Activated naive CD4-positive, alpha-beta T cell treated with anti-CD3 and anti-CD28 coated beads, Interleukin-2, amount 50 U/mL, for 16 hours (primary cell): ENCODE measurements around the gene SLC15A4.

Experiments used
- DNase-seq: peaks from one replicate; pipeline ENCODE4 v3.0.0-alpha.2; 2020

SLC15A4 gene

DNA sequence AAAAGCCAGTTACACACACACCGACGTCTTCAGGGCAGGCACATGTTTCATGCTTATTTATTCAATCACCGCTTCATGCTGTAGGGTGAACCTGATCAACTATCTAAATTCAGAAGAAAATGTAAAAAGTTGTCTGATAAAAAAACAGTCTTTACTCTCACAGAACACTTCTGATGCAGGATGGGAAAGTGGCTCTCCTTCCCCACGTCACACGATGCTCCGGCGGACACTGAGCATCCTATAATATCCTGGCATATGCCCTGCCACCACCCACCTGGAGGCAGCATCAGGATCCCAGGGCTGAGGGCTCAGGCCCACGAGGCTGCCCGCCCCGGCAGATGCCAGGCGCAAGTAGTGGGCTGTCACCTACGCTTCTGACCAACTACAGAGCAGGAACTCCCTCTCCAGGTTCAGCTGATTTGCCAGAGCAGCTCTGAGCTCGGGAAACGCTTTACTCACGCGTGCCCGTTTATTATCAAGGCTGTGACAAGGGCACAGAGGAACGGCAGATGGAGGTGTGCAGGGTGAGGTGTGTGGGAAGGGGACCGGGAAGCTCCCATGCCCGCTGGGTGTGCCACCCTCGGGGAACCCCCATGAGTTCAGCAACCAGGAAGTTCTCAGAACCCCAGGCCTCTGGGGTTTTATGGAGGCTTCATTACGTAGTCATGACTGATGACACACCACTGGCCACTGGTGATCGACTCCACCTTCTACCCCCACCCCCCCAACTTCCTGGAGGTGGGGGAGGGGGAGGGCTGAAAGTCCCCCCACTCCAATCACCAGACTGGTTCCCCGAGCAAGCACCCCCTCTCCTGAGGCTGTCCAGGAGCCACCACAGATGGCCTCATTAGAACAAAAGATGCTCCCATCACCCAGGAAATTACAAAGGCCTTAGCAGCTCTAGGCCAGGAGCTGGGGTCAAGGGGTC is 32.1 kb downstream of the SLC15A4 start:
- DNase-seq, result no peak

GRCh38 chr12:128790653-128791373 is 32.9 kb downstream of the SLC15A4 start:
- DNase-seq, result no peak

DNA sequence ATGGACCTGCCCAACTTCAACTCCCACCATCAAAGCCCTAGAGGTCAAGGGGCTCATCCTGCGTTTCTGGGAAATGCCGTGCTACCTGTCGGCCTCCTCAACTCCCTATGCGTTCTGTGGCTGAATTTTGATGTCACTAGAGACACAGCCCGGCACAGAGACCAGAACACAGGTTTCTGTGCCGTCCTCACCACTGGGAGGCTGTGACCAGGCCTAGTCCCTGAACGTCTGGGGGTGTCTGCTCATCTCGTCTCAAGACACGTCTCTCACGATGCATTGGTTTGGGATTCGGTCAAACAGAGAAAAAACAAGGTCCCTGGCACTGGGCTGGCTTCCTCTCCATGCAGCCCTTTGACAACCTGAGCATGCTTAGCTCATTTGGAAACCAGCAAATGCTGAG is 33.5 kb downstream of the SLC15A4 start:
- DNase-seq, result no peak

DNA sequence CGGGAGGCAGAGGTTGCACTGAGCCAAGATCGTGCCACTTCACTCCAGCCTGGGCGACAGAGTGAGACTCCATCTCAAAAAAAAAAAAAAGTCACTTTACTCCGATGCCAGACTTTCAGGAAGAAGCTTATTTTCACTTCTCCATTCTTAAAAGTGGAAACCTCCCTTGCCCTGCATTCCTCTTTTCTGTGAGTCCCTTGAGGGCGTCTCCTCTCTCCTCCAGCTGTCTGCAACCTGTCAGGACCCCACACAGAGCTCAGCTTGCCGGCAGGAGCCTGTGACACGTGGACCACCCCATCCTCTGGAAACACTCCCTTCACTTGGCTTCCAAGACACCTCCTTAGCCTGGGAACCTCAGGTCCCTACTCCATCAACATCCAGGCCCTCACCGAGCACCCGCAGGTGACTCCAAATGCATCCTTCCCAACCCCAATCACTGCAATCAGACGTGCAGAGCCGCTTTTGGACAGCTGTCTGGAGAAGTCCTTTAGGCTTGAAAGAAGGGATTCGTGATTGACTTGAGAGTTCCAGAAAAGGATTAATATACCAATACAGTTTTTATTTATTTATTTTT is 34.3 kb downstream of the SLC15A4 start:
- DNase-seq, result no peak

DNA sequence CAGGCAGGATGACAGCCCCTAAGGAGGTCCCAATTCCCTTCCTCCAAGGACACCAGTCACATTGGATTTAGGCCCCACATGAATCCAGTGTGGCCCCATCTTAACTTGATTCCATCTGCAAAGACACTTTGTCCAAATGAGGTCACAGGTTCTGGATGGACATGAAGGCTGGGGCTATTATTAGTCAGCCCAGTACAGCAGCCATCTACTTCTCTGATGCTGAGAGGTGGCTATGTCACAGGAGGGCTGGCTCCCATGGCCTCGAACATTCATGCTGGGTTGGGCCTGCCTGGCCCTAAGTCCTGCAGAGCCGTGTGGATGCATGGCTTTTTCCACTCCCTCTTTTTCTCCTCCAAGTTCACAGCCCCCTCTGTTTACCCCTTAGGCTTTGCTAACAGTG is 35.9 kb downstream of the SLC15A4 start:
- no peak for DNase-seq

DNA sequence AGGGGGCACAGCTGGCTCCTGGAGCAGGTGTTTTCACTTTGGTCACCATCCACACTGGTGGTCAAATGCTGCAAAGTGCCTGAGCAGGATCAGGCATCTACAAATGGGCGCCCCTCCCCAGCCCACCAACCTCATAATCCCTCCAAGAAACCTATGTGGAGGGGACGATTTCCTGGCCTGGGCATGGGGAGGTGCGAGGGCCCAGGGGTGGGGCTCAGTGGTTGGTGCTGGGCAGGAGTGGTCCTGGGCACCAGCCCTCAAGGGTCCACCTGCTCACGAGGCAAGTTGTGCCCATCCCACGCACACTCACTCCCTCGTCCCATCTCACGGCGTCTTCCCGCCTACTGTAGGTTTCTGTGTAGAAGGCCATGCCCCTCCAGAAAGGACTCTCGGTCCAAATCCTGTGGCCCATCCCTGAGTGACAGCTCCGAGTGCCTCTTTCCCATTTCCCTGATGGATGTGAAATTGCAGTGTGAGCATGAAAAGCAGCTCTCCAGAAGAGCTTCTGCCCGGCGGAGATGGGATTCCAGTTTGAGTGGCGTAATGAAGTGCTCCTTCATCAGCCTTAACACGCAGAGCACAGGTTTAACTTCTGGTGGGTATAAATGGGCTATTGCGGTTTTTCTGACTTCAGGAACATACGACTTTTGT is 36.9 kb downstream of the SLC15A4 start:
- DNase-seq, result no peak

GRCh38 chr12:128784030-128784760 is 39.6 kb downstream of the SLC15A4 start:
- DNase-seq, result no peak

- DNase-seq, result peak; percentile 34
Measured at GRCh38 chr12:128783129-128783574, 40.6 kb downstream of the SLC15A4 start.

DNA sequence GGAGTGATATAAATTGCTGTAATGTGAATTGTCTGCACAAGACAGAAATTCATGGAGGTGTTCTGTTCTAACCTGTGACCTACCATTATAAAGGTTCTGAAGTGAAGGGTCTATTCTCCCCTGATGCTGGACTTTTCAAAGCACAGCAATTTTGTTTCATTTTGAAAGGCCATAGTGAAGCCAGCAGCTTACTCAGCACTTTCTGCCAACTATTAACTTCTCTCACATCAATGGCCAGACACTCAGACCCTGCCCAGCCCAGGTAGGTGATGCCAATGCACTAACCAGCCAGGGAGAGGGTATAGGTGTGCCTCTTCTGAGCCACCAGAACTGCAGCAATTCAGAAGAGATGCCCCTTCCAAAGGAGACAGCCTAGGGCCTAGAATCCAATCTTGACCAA is 43.9 kb downstream of the SLC15A4 start:
- DNase-seq, result no peak

- DNase-seq, result no peak
Measured at GRCh38 chr12:128772249-128772648, 51.5 kb downstream of the SLC15A4 start.

DNA sequence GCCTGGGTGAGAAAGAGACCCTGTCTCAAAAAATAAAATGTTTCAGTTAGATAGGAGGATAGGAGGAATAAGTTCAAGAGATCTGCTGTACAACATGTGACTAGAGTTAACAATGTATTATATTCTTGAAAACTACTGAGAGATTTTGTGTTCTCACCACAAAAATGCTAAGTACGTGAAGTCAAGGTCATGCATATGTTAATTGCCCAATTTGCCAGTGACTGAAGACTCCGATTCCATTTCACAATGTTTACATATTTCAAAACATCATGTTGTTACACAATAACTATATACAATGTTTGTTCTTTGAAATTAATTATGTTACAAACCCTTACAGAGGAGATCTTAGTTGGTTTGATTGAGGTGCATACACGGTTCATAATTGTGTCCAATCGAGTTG is 52.1 kb downstream of the SLC15A4 start:
- no peak for DNase-seq

GRCh38 chr12:128767518-128767917 is 56.2 kb downstream of the SLC15A4 start:
- no peak for DNase-seq

DNA sequence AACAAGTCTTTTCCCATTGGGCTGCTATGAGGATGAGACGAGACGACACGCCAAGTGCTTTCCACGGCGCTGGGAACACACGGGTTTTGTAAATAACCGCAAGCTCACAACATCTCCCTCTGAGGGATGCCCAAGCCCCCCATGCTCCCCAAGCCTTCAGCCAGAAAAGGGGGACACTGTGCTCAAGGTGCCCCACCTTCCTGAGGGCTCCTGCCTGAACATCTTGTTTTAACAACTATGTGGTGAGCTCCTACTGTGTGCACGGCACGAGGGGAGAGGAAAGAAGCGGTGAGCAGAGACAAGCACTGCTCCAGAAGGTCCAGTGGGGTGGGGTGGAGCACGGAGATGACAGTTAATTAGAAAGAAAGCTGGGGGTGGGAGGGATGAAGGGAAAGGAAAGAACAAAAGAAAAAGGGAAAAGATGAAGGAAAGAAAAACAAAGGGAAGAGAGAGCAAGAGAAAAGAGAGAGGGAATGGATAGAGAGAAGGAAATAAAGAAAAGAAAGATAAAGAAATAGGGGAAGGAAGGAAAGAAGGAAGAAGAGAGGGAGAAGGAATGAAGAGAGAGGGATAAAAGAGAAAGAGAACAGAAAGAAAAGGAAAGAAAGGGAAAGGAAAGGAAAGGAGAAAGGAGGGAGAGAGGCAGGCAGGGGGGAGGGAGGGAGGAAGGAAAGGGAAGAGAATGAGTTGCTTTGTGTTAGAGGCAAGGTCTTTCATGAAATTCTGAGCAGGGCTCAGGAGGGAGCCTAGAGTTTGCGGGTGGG is 56.8 kb downstream of the SLC15A4 start:
- no peak for DNase-seq

- DNase-seq, result no peak
Measured at GRCh38 chr12:128763395-128763794, 60.4 kb downstream of the SLC15A4 start.

GRCh38 chr12:128761379-128761790 is 62.4 kb downstream of the SLC15A4 start:
- DNase-seq, result no peak

DNA sequence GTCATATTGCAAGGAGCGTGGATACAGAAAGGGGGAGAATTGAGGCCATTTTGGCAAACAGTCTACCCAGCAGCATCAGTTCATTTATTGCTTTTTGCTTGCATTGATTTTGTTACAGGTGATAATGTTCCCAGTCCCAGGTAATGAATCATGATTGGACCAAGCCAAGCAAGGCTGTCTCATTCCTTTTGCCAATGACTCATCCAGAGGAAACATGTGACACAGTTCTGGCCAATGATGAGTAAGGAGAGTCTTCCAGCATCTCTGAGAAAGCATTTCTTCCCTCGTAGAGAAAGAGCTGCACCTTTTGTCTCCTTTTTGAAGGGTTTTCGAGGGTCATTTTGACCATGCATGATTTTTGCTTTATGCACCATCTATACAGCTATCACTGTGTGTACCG is 68.2 kb downstream of the SLC15A4 start:
- no peak for DNase-seq

DNA sequence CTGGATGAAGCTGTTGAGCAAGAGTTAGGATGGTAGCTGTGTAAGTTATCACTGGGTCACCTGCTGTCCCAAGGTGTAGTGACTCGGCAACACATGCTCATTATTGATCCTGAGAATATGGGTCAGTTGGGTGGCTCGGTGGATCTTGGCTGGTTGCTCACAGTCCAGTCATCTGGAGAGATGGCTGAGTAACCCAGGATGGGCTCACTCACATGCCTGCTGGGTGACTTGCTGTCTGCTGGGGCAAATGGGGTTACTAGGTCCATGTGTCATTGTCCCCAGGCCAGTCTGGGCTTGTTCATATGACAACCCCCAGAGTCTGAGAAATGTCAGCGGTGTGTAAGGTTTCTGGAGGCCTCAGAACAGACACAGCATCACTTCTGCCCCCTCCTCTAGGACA is 69.5 kb downstream of the SLC15A4 start:
- no peak for DNase-seq

GRCh38 chr12:128753438-128753837 is 70.3 kb downstream of the SLC15A4 start:
- no peak for DNase-seq

DNA sequence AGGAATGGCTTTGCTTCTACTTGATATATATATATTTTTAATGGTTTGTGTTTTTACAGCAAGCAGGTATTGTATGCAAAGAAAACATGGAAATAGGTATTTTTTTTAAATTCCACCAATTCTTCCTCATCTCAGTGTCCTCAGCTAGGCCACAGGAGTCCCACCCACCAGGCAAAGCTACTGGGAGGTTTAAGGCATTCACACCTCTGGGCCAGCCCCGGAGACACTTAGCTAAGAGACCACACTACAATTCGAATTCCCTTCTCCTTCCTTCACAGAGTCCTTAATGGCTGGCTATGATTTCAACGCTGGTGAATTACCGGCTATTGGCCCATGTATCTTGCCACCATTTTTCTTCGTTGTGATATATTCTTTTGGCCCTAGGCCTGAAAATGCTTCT is 71.4 kb downstream of the SLC15A4 start:
- no peak for DNase-seq

DNA sequence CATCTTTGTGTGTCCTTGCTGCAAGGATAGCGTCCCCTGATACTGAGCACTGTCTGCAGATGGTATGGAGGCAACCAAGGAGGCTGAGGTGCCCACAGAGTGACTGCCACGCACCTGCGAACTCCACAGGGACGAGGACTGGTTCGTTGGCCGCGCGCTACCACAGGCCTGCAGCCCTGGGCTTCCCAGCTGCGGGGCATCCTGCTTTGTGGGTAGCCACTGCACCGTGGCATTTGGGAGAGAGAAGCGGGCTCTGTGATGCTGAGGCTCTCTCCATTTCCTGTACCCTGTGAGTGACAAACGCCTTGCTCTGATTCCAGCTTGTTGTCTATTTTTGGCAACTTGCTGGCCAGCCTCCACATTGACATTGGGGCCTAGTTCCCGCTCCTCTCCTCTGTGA is 76.3 kb downstream of the SLC15A4 start:
- DNase-seq, result no peak

DNA sequence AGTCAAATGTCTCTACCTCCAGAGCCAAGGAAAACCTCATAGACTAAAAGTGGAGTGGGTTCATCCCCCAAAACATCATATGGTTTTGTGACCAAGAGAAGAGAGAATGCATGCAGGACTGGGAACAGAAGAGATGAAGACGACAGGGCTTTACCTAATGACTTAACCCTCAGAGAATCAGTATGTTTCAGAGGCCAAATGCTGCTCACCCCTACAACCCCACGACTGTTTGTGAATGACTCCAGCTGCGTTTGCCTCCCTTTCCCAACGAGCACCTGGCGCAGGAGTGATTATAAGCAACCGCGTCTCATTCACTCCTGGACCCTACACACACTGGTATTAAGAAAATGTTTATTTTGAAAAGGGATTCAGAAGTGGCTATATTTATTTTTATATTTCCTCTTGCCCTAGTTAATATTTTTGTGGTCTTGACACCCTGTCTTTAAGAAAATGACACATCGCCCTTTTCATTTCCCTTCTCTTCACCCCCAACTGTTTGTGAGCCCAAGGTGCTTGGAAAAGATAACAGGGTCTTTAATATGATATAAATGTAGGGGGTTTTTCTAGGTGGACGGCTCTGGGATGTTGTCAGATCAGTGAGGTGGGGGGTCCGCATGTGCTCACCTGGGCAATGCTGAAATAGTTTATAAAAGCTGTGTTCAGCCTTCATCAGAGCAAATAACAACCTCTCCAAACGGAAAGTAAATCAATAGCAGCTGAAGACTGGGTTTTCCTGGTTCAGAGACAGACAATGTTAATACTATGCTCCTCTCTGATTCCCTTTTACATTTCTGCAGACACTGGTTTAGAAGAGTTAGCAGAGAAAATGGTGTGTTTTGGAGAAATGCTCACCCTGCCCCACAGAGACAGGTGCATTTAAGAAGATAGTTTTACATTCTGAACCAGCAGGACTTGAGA is 77.7 kb downstream of the SLC15A4 start:
- DNase-seq, result no peak
